ENCODE data around the gene ATP6V0C. TPM values are rescaled to one million over a fixed set of nuclear protein-coding genes. Genes with fewer than 3 reads are reported as not detected.

The ATP6V0C gene
- total and polyA plus RNA-seq, 2 donors from 2014 or later = 303 to 520 TPM

DNA sequence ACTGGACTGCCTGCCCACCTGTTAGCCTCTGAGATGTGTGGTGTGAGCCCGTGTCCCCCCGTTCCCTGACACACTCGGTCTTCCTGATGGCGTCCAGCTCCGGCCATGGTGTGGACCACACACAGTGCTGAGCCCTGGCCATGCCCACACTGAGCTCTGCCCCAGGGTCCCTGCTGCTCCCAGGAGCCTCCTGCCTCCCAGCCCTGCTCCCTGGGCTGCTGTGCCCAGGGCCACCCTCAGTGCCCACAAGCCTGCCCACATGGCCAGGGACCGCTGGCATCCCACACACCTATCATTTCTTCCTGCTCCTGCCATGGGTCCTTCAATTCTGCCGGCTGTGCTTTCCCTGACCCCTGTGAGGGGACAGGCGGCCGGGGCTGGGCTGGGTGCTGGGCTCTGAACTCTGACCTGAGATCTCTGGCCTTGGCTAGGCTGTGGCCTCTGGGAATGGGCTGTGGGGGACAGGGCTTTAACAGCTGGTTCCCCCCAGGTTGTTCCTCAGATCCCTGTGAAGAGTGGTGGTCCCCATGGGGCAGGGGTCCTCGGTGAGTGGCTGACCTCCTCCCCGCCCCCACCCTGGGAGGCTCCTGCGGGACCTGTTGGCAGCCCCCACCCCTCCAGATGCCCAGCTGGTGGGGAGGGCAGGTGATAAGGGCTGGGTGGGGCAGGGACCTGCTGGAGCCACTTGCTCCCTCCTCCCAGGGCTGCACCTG is 13.5 kb downstream of the ATP6V0C start:
- Histone ChIP-seq H3K27me3 (ENCODE audit: control insufficient read depth, insufficient read depth, low read length) (no peaks in the 10 kb centered on the region), H3K36me3 (ENCODE audit: control insufficient read depth in 2 of 3, insufficient read depth in 3 of 3, low read length in 3 of 3) (peaks cover 0 to 15% (median 7%) of the 10 kb centered on the region in 3 donors), H3K4me3 (ENCODE audit: low read length in 3 of 3) (no peak overlapping the region), H3K9ac (ENCODE audit: low read length in 3 of 3) (no peak overlapping the region), H3K27ac (ENCODE audit: low read depth in 2 of 2, low read length in 2 of 2) (no peak overlapping the region), H3K4me1 (ENCODE audit: control insufficient read depth in 2 of 3, insufficient read depth in 2 of 3, low read depth in 1 of 3, low read length in 3 of 3) (peaks cover 0 to 14% (median 13%) of the 10 kb centered on the region in 3 donors), H3K9me3 (ENCODE audit: control insufficient read depth in 2 of 3, insufficient read depth in 1 of 3, low read length in 3 of 3) (no peaks in the 10 kb centered on the region)
- no peak for TF ChIP-seq CTCF (IDR thresholded peaks at IDR 0.05; ENCODE audit: borderline replicate concordance, extremely low read depth, insufficient read depth)
- intact Hi-C loops (cut with DNase I) = no loop called here
- FAIRE-seq (no peak), DNase-seq (peak in 2 of 5 donors; percentile 4 to 53)

GRCh38 chr16:2527784-2528100 is 14.0 kb downstream of the ATP6V0C start:
- no peak overlapping the region for H3K27ac ChIP-seq (ENCODE audit: low read depth in 2 of 2, low read length in 2 of 2)
- no peak for TF ChIP-seq CTCF (IDR thresholded peaks at IDR 0.05; ENCODE audit: borderline replicate concordance, extremely low read depth, insufficient read depth)
- intact Hi-C loops (cut with DNase I) = no loop called here
- H3K9me3 ChIP-seq (ENCODE audit: control insufficient read depth in 2 of 3, insufficient read depth in 1 of 3, low read length in 3 of 3) = no peaks in the 10 kb centered on the region
- DNase-seq (peak in 1 of 5 donors; percentile 77), FAIRE-seq (no peak)
- peaks cover 0 to 14% (median 13%) of the 10 kb centered on the region in 3 donors for H3K4me1 ChIP-seq (ENCODE audit: control insufficient read depth in 2 of 3, insufficient read depth in 2 of 3, low read depth in 1 of 3, low read length in 3 of 3)
- no peak overlapping the region for H3K9ac ChIP-seq (ENCODE audit: low read length in 3 of 3)
- H3K36me3 ChIP-seq (ENCODE audit: control insufficient read depth in 2 of 3, insufficient read depth in 3 of 3, low read length in 3 of 3) = peaks cover 0 to 15% (median 7%) of the 10 kb centered on the region in 3 donors
- H3K27me3 ChIP-seq (ENCODE audit: control insufficient read depth, insufficient read depth, low read length) = no peaks in the 10 kb centered on the region
- H3K4me3 ChIP-seq (ENCODE audit: low read length in 3 of 3) = no peak overlapping the region

DNA sequence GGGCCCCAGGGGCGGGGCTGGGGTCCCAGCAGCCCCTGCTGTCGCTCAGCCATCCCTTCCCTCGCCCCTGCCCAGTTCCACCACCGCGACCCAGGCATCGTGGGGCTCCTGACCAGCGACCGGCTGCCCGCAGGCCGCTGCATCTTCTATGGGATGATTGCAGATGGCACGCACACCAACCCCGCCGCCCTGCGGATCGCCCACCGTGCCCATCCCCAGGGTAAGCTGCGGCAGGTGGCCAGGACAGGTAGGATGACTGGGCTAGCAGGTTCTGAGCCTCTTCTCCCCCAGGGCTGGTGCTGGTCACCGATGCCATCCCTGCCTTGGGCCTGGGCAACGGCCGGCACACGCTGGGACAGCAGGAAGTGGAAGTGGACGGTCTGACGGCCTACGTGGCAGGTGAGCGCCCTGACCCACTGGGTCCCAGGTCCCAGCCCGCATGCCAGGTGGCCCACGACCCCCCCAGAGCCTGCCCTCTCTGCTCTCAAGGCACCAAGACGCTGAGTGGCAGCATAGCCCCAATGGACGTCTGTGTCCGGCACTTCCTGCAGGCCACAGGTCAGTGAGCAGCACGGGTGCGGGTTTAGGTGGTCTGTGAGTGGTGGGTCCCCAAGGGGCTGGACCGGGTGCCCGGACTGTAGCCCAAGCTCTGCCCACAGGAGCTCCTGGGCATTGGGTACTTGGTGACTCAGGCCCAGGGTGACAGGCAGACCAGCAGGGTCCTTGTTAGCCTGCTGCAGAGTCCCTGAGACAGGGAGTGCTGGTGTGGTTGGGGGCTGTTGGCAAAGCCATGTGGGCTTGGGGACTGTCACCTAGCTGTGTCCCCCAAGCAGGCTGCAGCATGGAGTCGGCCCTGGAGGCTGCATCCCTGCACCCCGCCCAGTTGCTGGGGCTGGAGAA is 14.7 kb downstream of the ATP6V0C start:
- Histone ChIP-seq H3K9ac (ENCODE audit: low read length in 3 of 3) (no peak overlapping the region), H3K36me3 (ENCODE audit: control insufficient read depth in 2 of 3, insufficient read depth in 3 of 3, low read length in 3 of 3) (peaks cover 0 to 15% (median 7%) of the 10 kb centered on the region in 3 donors), H3K4me1 (ENCODE audit: control insufficient read depth in 2 of 3, insufficient read depth in 2 of 3, low read depth in 1 of 3, low read length in 3 of 3) (peaks cover 0 to 14% (median 10%) of the 10 kb centered on the region in 3 donors), H3K4me3 (ENCODE audit: low read length in 3 of 3) (no peak overlapping the region), H3K9me3 (ENCODE audit: control insufficient read depth in 2 of 3, insufficient read depth in 1 of 3, low read length in 3 of 3) (no peaks in the 10 kb centered on the region), H3K27me3 (ENCODE audit: control insufficient read depth, insufficient read depth, low read length) (no peaks in the 10 kb centered on the region), H3K27ac (ENCODE audit: low read depth in 2 of 2, low read length in 2 of 2) (no peak overlapping the region)
- DNase-seq (peak in 3 of 5 donors; percentile 8 to 74 (median 51)), FAIRE-seq (no peak)
- no peak for TF ChIP-seq CTCF (IDR thresholded peaks at IDR 0.05; ENCODE audit: borderline replicate concordance, extremely low read depth, insufficient read depth)
- intact Hi-C loops (cut with DNase I) = no loop called here
